ENCODE measurements around the gene SPPL3.

DNA sequence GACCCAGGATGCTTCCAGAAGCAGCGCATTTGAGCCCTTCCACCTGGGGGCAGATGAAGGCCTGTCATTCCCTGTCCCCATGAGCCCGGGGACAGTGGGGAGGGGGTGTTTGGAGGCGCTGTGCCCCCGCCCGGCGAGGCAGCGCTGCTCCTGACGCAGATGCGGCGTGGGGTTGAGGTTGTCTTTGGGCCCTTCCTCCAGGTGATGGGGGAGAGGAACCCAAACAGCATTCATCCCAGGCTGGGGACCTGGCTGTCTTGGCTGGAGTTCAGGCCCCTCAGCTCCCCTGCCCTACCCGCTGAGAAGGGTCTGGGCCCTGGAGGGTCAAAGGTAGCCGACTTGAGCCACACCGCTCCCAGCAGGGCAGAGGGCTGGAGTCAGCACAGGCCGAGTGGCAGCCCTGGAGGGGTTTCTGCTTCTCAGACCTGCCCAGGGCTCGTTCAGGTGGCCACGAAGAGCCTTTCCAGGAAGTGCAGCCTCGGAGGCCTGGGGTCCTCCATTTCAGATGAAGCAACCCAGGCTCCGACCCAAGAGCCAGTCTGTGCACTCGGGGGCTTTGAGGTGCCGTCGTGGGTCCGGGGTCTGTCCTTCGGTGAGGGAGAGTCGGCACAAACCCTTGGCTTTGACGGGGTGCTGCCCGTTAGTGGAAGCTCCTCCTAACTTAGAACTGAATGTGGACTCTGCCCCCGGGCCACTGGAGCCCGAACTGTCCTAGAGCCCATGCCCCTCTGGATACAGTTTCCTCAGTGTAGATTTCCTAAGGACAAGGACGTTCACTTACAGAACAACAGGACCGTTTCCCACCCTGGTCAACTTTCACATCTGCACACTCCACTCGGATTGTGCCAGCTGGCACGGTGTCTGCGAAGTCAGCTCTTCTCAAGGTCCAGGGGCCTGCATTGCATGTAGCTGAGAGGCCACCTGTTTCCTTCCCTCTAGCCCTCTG lies 162.4 kb downstream of the SPPL3 start:
- no peak for TF ChIP-seq TEAD1 (CRISPR knock-in tag; IDR thresholded peaks at IDR 0.05)
- TF ChIP-seq, protein P1, sequence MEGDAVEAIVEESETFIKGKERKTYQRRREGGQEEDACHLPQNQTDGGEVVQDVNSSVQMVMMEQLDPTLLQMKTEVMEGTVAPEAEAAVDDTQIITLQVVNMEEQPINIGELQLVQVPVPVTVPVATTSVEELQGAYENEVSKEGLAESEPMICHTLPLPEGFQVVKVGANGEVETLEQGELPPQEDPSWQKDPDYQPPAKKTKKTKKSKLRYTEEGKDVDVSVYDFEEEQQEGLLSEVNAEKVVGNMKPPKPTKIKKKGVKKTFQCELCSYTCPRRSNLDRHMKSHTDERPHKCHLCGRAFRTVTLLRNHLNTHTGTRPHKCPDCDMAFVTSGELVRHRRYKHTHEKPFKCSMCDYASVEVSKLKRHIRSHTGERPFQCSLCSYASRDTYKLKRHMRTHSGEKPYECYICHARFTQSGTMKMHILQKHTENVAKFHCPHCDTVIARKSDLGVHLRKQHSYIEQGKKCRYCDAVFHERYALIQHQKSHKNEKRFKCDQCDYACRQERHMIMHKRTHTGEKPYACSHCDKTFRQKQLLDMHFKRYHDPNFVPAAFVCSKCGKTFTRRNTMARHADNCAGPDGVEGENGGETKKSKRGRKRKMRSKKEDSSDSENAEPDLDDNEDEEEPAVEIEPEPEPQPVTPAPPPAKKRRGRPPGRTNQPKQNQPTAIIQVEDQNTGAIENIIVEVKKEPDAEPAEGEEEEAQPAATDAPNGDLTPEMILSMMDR (IDR thresholded peaks at IDR 0.05) = no peak
- TF ChIP-seq, protein P2, sequence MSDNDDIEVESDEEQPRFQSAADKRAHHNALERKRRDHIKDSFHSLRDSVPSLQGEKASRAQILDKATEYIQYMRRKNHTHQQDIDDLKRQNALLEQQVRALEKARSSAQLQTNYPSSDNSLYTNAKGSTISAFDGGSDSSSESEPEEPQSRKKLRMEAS (CRISPR knock-in tag; IDR thresholded peaks at IDR 0.05) = no peak
